ENCODE results near the gene FABP2.
"Not testable (repeated sequence)": the region's sequence is repeated elsewhere in the genome, so short reads cannot be mapped to it uniquely, and the experiment has no call there.

- not testable (repeated sequence) for TF ChIP-seq CTCF, POLR2AphosphoS5, POLR2A (IDR thresholded peaks at IDR 0.05)
Observed at GRCh38 chr4:119370951-119371683, 49.2 kb upstream of the FABP2 start.
